ENCODE results near the gene FMNL2.

GRCh38 chr2:152676461-152676860 lies 341.5 kb downstream of the FMNL2 start:
- TF ChIP-seq CTCF (IDR thresholded peaks at IDR 0.05; ENCODE audit: borderline replicate concordance, extremely low read depth, low read length, poor library complexity, severe bottlenecking) (no peak), EZH2 (IDR thresholded peaks at IDR 0.05; ENCODE audit: borderline replicate concordance, low read depth, low read length, severe bottlenecking) (no peak)
